Activated CD8-positive, alpha-beta T cell treated with anti-CD3 and anti-CD28 coated beads, Interleukin-2, amount 10 ng/mL, durations not matched to agents 7 days and 5 days (primary cell): ENCODE results near the gene GINS3. TPM values are rescaled to one million over a fixed set of nuclear protein-coding genes. Genes with fewer than 3 reads are reported as not detected.

Experiments used
- ATAC-seq: fragments of 150-1000 bp; cut with Tn5 transposase; one replicate; pipeline ENCODE4 v1.10.0; 2021; ENCODE audit warnings: moderate library complexity
- CTCF ChIA-PET: fragments of 350-600 bp; sonication (Branson Sonifier 250); formaldehyde crosslinking; loops from one replicate; lab custom pipeline; 2021; ENCODE audit warnings: antibody characterized with exemption; lab: Charles Lee
- POLR2A ChIA-PET: fragments of 350-600 bp; sonication (Branson Sonifier 250); formaldehyde crosslinking; loops from one replicate; lab custom pipeline; 2021; ENCODE audit warnings: antibody characterized with exemption; lab: Charles Lee
- DNase-seq: peaks from one replicate; pipeline ENCODE4 v3.0.0-alpha.2; 2020
- H3K27ac Mint-ChIP-seq: one replicate; pipeline ENCODE4 v1.8.0; 2021; ENCODE audit warnings: mild to moderate bottlenecking, mixed read lengths
- H3K27me3 Mint-ChIP-seq: one replicate; pipeline ENCODE4 v1.8.0; 2021; ENCODE audit warnings: low read depth, mixed read lengths
- H3K36me3 Mint-ChIP-seq: one replicate; pipeline ENCODE4 v1.8.0; 2021; ENCODE audit warnings: low read depth, mixed read lengths
- H3K4me1 Mint-ChIP-seq: one replicate; pipeline ENCODE4 v1.8.0; 2021; ENCODE audit warnings: low read depth, mixed read lengths
- H3K4me3 Mint-ChIP-seq: one replicate; pipeline ENCODE4 v1.8.0; 2021; ENCODE audit warnings: mild to moderate bottlenecking, mixed read lengths
- H3K9me3 Mint-ChIP-seq: one replicate; pipeline ENCODE4 v1.8.0; 2022; ENCODE audit warnings: mixed read lengths; ENCODE audit not compliant: insufficient read depth
- total RNA-seq, 2 experiments: library from RNA; stranded (reverse); gene quantifications; one replicate each; pipeline ENCODE4 v1.2.3, GENCODE V29; 2021

Gene GINS3
- total RNA-seq, 2 experiments from 2014 or later, result 16.3 to 18.0 TPM

DNA sequence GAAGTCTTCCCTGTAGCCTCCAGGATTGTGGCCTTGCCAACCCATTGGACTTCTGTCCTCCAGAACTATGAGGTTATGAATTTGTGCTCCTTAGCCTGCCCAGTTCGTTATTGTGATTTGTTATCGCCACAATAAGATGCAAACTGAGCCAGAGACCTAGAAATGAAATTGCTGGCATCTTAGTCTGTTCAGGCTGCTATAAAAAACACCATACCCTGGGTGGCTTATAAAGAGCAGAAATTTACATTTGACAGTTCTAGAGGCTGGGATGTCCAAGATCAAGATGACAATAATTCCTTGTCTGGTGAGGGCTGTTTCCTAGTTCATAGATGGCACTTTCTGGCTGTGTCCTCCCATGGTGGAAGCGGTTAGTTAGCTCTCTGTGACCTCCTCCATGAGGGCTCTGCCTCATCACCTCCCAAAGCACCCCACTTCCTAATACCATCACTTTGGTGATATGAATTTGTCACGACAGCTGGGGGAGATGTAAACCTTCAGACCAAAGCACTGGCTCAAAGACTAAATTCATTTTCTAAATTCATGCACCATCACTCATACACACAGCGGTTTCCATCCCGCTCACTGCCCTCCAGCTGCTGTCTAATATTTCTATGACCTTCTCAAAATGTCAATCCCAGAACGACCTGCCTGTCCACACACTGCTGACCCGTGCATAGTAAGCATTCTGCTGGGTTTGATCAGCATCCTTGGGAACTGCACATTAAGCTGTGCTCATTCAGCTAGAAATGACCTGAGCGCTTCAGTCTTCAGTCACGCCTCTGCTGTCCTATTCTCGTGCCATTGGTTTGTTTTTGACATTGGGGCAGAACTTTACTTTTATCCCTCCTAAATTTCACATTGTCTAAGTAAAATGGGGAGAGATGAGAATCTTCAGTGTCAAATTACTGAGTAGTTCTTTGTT is 36.6 kb downstream of the GINS3 start:
- Mint-ChIP-seq H3K27ac (no peak overlapping the region), H3K27me3 (peaks cover 25% of the 10 kb centered on the region), H3K36me3 (no peaks in the 10 kb centered on the region), H3K4me3 (no peak overlapping the region), H3K9me3 (no peaks in the 10 kb centered on the region), H3K4me1 (peaks cover 26% of the 10 kb centered on the region)
- ChIA-PET POLR2A (no interaction called here), CTCF (no interaction called here)
- no peak for DNase-seq
- ATAC-seq, result no peak

DNA sequence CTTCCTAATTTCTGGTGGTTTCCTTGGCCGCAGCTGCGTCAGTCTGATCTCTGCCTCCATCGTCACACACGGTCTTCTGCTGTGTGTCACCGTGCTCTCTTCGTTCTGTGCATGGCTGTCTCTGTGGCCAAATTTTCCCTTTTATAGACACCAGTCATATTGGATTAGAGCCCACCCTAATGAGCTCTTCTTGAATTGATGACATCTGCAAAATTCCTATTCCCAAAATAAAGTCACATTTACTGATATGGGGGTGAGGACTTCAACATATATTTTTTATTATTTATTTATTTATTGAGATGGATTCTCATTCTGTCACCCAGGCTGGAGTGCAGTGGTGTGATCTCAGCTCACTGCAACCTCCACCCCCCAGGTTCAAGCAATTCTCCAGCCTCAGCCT is 38.4 kb downstream of the GINS3 start:
- Mint-ChIP-seq H3K9me3 (no peaks in the 10 kb centered on the region), H3K4me1 (peaks cover 17% of the 10 kb centered on the region), H3K36me3 (no peaks in the 10 kb centered on the region), H3K27me3 (peaks cover 21% of the 10 kb centered on the region), H3K4me3 (no peak overlapping the region), H3K27ac (no peak overlapping the region)
- ChIA-PET POLR2A (no interaction called here), CTCF (no interaction called here)
- no peak for ATAC-seq
- no peak for DNase-seq

DNA sequence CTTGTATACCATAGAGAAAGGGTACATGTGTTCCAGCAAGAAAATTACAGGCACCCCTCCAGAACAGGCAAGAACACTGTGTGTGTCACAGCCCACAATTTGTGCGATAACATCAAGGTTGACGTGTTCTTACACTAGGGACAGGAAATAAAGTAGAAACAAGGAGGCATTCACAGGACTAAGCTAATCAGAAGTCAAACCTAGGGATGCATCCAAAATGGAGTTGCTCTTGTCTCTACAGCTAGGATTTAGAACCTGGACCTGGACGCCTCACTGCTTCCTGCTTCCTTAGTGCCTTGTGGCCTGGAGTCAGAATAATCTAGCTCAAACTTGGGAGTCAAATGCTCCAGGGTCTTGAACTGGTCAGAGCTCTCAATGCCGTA is 41.3 kb downstream of the GINS3 start:
- H3K4me1 Mint-ChIP-seq, result peaks cover 2% of the 10 kb centered on the region
- no peak overlapping the region for H3K27ac Mint-ChIP-seq
- no peaks in the 10 kb centered on the region for H3K36me3 Mint-ChIP-seq
- POLR2A ChIA-PET, result no interaction called here
- H3K27me3 Mint-ChIP-seq, result peaks cover 14% of the 10 kb centered on the region
- no peak overlapping the region for H3K4me3 Mint-ChIP-seq
- ATAC-seq (no peak), DNase-seq (no peak)
- no peaks in the 10 kb centered on the region for H3K9me3 Mint-ChIP-seq
- CTCF ChIA-PET, result no interaction called here

DNA sequence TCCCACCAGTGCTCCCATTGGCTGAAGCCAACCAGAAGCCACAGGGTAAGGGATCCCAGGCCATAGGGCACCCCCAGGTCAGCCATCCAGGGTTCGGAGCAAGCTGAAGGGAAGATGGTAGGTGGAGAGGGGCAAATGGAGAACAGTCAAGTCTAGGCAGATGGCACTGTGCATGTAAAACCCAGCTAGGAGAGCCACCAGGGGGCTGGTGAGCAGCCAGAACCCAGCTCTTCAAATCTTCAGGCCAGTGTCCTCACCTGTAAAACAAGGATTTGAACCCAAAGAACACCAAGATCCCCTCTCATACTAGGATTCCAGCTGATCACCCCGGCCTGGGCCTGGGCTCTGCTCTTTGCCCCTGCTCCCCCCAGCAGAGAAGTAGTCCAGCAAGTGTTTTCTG is 43.5 kb downstream of the GINS3 start:
- CTCF ChIA-PET, result no interaction called here
- no peak for DNase-seq
- peaks cover 2% of the 10 kb centered on the region for H3K4me1 Mint-ChIP-seq
- no peaks in the 10 kb centered on the region for H3K9me3 Mint-ChIP-seq
- H3K36me3 Mint-ChIP-seq, result no peaks in the 10 kb centered on the region
- peaks cover 8% of the 10 kb centered on the region for H3K27me3 Mint-ChIP-seq
- no peak for ATAC-seq
- POLR2A ChIA-PET, result no interaction called here
- H3K4me3 Mint-ChIP-seq, result no peak overlapping the region
- no peak overlapping the region for H3K27ac Mint-ChIP-seq

DNA sequence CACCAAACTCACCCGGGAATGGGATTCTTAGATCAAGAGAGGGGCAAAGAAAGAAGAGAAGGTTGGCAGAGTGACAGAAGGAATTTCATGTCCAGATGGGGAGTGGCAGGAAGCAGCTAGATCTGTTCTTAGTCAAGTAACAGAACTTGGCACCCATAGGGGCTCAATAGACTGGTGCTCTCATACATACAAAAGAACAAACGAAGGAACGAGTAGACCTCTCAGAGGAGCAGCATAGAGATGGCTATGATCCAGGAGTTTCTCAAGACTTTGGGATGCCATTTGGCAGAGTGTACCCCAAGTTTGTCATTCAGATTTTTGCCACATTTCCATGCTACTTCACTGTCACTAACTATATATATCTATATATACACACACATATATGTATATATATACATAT is 47.9 kb downstream of the GINS3 start:
- Mint-ChIP-seq H3K4me3 (no peak overlapping the region), H3K27me3 (peaks cover 16% of the 10 kb centered on the region), H3K36me3 (no peaks in the 10 kb centered on the region), H3K27ac (no peak overlapping the region), H3K9me3 (no peaks in the 10 kb centered on the region), H3K4me1 (no peaks in the 10 kb centered on the region)
- CTCF ChIA-PET, result interaction anchor here (1.5 kb wide), 1 partner anchor 104 kb away, joined by 4 read pairs; no protein-coding TSS in a partner anchor
- POLR2A ChIA-PET, result no interaction called here
- DNase-seq (no peak), ATAC-seq (no peak)

DNA sequence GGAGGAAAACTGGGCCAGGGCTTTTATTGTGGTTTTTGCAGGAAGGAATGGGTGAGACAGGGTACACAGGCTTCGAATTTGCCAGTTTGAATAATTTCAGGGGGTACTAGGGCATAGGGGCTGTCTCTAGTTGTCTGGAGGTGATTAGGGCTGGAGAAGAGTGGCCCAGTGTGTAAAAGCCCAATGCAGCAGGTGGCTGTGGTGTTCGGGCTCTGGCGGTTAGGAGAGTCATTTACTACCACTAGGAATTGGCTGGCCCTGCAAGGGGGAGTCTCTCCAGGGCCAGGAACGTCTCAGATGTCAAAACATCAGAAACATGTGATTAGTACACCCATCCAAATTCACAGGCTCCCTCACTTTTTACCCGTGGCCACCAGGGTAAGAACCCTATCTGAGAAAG is 50.3 kb downstream of the GINS3 start:
- Mint-ChIP-seq H3K27ac (no peak overlapping the region), H3K36me3 (no peaks in the 10 kb centered on the region), H3K4me1 (no peaks in the 10 kb centered on the region), H3K4me3 (no peak overlapping the region), H3K9me3 (no peaks in the 10 kb centered on the region), H3K27me3 (peaks cover 18% of the 10 kb centered on the region)
- ChIA-PET POLR2A (no interaction called here), CTCF (no interaction called here)
- ATAC-seq, result no peak
- no peak for DNase-seq

DNA sequence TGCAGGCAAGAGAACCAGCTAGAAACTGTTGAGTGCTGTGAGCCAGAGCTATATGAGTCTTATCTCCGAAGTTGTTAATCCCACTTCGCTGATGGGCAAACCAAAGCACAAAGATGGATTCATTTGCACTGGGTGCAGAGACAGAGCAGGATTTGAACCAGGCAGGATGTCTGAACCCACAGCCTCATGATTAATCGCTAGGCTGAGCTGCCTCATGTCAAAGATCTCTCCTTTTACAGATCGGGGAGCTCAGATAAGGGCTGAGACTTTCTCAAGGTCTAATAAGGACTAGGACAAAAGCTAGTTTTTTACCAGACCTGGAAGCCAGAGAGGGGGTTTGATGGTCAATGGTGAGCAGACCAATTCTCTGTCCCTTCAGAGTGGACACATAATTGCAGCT is 51.5 kb downstream of the GINS3 start:
- Mint-ChIP-seq H3K27me3 (peaks cover 19% of the 10 kb centered on the region), H3K4me1 (no peaks in the 10 kb centered on the region), H3K9me3 (no peaks in the 10 kb centered on the region), H3K36me3 (no peaks in the 10 kb centered on the region), H3K4me3 (no peak overlapping the region), H3K27ac (no peak overlapping the region)
- DNase-seq (no peak), ATAC-seq (no peak)
- ChIA-PET POLR2A (no interaction called here), CTCF (no interaction called here)

DNA sequence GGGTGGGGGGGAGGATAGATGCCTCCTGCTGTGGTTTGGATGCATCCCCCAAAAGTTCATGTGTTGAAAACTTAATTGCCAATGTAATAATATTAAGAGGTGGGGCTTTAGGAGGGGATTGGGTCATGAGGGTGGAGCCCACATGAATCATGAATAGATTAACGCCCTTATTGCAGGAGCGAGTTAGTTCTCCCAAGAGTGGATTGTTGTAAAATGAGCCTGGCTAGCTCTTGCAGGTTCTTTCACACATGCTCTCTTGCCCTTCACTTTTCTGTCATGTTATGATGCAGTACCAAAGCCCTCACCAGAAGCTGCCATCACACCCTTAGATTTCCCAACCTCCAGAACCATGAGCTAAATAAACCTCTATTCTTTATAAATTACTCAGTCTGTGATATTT is 52.0 kb downstream of the GINS3 start:
- ChIA-PET CTCF (no interaction called here), POLR2A (no interaction called here)
- H3K36me3 Mint-ChIP-seq, result no peaks in the 10 kb centered on the region

DNA sequence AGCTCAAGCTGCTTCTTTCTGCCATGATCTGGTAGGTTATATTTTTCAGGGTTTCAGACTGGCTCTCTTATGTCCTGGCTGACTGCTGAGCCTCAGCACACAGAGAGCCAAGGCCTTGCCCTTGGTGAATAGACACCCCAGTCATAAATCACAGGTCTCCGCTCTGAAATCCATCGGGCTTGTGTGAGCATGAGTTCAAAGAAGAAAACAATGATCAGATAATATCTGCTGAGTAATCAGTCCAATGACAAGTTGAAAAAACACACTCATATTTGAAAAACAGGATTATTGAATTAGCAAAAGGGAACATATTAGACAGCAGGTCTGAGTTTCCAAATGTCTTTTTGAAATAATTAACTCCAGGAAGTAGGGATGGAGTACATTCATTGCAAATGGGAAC is 56.6 kb downstream of the GINS3 start:
- H3K36me3 Mint-ChIP-seq, result no peaks in the 10 kb centered on the region
- H3K9me3 Mint-ChIP-seq, result no peaks in the 10 kb centered on the region
- CTCF ChIA-PET, result no interaction called here
- H3K4me3 Mint-ChIP-seq, result no peak overlapping the region
- peaks cover 9% of the 10 kb centered on the region for H3K4me1 Mint-ChIP-seq
- POLR2A ChIA-PET, result no interaction called here
- DNase-seq (no peak), ATAC-seq (no peak)
- H3K27ac Mint-ChIP-seq, result no peak overlapping the region
- peaks cover 26% of the 10 kb centered on the region for H3K27me3 Mint-ChIP-seq

More for the DNA sequence above, 52.0 kb downstream of the GINS3 start:
- ATAC-seq (no peak), DNase-seq (no peak)
- peaks cover 22% of the 10 kb centered on the region for H3K27me3 Mint-ChIP-seq
- H3K4me3 Mint-ChIP-seq, result no peak overlapping the region
- H3K4me1 Mint-ChIP-seq, result no peaks in the 10 kb centered on the region
- no peak overlapping the region for H3K27ac Mint-ChIP-seq
- H3K9me3 Mint-ChIP-seq, result no peaks in the 10 kb centered on the region

DNA sequence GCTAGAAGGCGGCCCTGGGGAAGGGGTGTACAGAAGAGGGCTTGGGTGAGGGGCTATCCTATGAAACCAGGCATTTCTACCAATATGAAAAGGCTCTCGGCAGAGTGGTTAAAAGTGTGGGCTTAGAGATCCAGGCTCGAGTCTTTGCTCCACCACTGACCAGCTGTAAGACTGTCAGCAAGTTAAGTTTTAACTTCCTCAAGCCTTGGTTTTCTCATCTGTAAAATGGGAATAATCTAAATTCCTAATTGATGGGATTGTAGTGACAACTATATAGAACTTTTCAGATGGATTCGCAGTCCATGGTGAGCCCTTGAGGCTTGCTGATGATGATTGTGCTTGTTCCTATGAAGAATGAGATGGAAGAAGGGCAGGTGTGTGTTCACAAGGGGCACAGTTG is 57.0 kb downstream of the GINS3 start:
- Mint-ChIP-seq H3K27me3 (peaks cover 26% of the 10 kb centered on the region), H3K4me3 (no peak overlapping the region), H3K4me1 (peaks cover 9% of the 10 kb centered on the region), H3K9me3 (no peaks in the 10 kb centered on the region), H3K36me3 (no peaks in the 10 kb centered on the region), H3K27ac (no peak overlapping the region)
- DNase-seq (no peak), ATAC-seq (no peak)
- POLR2A ChIA-PET, result no interaction called here
- CTCF ChIA-PET, result no interaction called here

DNA sequence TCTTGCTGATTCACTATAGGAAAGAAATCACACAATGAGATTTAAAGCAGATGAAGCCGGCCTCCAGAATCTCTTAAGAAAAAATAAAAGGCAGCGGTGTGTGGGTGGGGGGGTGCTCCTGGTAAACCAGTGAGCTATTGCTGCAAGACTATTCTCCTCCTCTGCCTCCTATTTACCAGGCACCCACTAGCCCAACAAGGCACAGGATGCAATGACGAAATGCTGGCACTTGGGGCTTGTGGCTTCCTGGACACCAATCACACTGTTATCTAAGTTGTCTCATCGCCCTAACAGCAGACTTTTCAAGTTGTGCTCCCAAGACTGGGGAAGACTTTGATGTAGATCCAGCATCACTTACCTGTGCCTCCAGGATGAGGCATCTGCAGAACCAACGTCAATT is 57.5 kb downstream of the GINS3 start:
- peak; percentile 38 for DNase-seq
- Mint-ChIP-seq H3K27me3 (peaks cover 27% of the 10 kb centered on the region), H3K36me3 (no peaks in the 10 kb centered on the region), H3K4me1 (peaks cover 9% of the 10 kb centered on the region), H3K4me3 (no peak overlapping the region), H3K9me3 (no peaks in the 10 kb centered on the region), H3K27ac (no peak overlapping the region)
- POLR2A ChIA-PET, result no interaction called here
- peak; percentile 67 for ATAC-seq
- CTCF ChIA-PET, result no interaction called here

DNA sequence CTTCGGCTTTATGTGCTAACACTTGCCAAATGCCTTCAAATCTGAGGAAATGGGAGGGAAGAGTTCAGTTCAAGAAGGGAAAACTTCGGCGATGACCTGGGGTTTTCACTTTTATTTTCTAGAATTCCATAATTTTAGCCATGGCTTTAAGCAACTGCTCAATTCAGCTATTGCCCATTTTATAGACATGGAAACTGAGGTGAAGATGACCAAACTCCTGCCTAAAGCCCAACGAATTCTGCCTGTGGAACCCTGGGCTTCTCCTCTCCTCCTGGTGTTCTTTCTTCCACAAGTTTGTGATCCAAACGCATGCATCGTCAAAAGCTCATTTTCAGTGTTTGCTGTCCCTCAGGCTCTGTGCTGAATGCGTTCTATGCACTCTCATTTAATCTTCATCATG is 58.3 kb downstream of the GINS3 start:
- DNase-seq (no peak), ATAC-seq (no peak)
- Mint-ChIP-seq H3K4me3 (no peak overlapping the region), H3K4me1 (peaks cover 9% of the 10 kb centered on the region), H3K27me3 (peaks cover 28% of the 10 kb centered on the region), H3K36me3 (no peaks in the 10 kb centered on the region), H3K9me3 (no peaks in the 10 kb centered on the region), H3K27ac (no peak overlapping the region)
- ChIA-PET POLR2A (no interaction called here), CTCF (no interaction called here)
